ENCODE data around the gene STARD3. TPM values are rescaled to one million over a fixed set of nuclear protein-coding genes. Genes with fewer than 3 reads are reported as not detected.

Gene STARD3
- total and polyA plus RNA-seq, 9 of the 15 experiments (the other 6 are each of a cell fraction or from before 2014, with no cell fraction given), result 0.63 to 87.0 (median 46.0) TPM

DNA sequence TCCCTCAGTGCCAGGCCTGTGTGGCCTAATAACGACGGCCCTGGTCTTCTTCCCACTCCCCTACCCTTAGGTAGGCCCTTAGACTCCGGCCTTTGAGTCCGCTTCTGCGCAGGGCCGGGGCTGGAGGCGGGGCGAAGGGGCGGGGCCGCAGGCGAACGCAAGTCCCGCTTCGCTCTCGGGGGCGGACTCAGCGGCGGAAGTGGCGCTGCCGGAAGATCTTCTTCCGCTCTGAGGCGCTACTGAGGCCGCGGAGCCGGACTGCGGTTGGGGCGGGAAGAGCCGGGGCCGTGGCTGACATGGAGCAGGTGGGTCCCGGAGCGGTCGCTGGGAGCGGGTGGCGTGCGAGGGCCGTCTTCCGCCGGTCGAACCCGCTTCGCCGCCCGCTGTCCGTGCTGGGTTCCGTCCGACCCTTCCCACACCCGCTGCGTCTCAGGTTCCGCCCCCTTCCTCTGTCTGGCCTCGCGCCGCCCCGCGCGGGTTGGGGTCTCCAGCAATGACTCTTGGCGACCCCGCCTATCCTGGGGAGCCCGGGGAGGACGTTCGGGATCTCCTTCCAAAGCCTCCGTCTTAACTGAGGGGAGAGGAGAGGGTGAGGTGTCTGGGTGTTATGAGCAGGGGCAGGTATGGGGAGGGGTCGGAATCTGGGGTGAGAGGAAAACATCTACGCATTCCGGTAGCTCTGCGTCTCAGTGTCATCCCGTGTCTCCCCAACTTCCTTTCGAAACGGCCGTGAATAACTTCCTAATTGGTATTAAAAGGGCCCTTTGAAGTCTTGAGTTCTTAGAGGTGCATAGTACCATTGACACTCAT, at the start of gene STARD3 (continued):
- TF ChIP-seq PREB (CRISPR knock-in tag; IDR thresholded peaks at IDR 0.05) (no peak), THRB (CRISPR knock-in tag; conservative IDR thresholded peaks at IDR 0.05) (no peak), MEF2A (IDR thresholded peaks at IDR 0.05; ENCODE audit: control insufficient read depth, low read depth, low read length) (no peak), ZNF140 (CRISPR knock-in tag; IDR thresholded peaks at IDR 0.05) (no peak), ETV6 (IDR thresholded peaks at IDR 0.05; ENCODE audit: borderline replicate concordance in 1 of 2, low read depth in 2 of 2, low read length in 1 of 2) (0 out of 4 replicates have a peak, but pooled peaks of 1 of the 2 experiments have one; percentile 13), ETV6 (CRISPR knock-in tag; IDR thresholded peaks at IDR 0.05; ENCODE audit: borderline replicate concordance) (no peak), ETS2 (tag; IDR thresholded peaks at IDR 0.05; ENCODE audit: borderline replicate concordance, poor library complexity, severe bottlenecking) (no peak), SMC3 (conservative IDR thresholded peaks at IDR 0.05; ENCODE audit: insufficient read depth, low read depth, low read length) (no peak), DDX20 (tag; IDR thresholded peaks at IDR 0.05; ENCODE audit: low read depth) (no peak), ETV5 (CRISPR knock-in tag; IDR thresholded peaks at IDR 0.05; ENCODE audit: low read depth) (0 out of 2 replicates have a peak, but pooled peaks have one; percentile 47), MCM7 (IDR thresholded peaks at IDR 0.05) (no peak), SPI1 (IDR thresholded peaks at IDR 0.05; ENCODE audit: borderline replicate concordance, low read depth, low read length) (peak; percentile 63), ZNF239 (CRISPR knock-in tag; IDR thresholded peaks at IDR 0.05) (no peak), EP400 (IDR thresholded peaks at IDR 0.05) (peak; percentile 85), TARDBP (IDR thresholded peaks at IDR 0.05) (no peak), DACH1 (IDR thresholded peaks at IDR 0.05; ENCODE audit: partially characterized antibody) (no peak), ARID1B (IDR thresholded peaks at IDR 0.05) (peak; percentile 28; the same call in 1 of the 2 replicates), ZNF133 (CRISPR knock-in tag; IDR thresholded peaks at IDR 0.05) (no peak)
- TF ChIP-seq, protein P1, sequence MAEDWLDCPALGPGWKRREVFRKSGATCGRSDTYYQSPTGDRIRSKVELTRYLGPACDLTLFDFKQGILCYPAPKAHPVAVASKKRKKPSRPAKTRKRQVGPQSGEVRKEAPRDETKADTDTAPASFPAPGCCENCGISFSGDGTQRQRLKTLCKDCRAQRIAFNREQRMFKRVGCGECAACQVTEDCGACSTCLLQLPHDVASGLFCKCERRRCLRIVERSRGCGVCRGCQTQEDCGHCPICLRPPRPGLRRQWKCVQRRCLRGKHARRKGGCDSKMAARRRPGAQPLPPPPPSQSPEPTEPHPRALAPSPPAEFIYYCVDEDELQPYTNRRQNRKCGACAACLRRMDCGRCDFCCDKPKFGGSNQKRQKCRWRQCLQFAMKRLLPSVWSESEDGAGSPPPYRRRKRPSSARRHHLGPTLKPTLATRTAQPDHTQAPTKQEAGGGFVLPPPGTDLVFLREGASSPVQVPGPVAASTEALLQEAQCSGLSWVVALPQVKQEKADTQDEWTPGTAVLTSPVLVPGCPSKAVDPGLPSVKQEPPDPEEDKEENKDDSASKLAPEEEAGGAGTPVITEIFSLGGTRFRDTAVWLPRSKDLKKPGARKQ (CRISPR knock-in tag; IDR thresholded peaks at IDR 0.05), result no peak
- TF ChIP-seq, protein P2, sequence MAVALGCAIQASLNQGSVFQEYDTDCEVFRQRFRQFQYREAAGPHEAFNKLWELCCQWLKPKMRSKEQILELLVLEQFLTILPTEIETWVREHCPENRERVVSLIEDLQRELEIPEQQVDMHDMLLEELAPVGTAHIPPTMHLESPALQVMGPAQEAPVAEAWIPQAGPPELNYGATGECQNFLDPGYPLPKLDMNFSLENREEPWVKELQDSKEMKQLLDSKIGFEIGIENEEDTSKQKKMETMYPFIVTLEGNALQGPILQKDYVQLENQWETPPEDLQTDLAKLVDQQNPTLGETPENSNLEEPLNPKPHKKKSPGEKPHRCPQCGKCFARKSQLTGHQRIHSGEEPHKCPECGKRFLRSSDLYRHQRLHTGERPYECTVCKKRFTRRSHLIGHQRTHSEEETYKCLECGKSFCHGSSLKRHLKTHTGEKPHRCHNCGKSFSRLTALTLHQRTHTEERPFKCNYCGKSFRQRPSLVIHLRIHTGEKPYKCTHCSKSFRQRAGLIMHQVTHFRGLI (CRISPR knock-in tag; IDR thresholded peaks at IDR 0.05), result no peak
- TF ChIP-seq, protein P3, sequence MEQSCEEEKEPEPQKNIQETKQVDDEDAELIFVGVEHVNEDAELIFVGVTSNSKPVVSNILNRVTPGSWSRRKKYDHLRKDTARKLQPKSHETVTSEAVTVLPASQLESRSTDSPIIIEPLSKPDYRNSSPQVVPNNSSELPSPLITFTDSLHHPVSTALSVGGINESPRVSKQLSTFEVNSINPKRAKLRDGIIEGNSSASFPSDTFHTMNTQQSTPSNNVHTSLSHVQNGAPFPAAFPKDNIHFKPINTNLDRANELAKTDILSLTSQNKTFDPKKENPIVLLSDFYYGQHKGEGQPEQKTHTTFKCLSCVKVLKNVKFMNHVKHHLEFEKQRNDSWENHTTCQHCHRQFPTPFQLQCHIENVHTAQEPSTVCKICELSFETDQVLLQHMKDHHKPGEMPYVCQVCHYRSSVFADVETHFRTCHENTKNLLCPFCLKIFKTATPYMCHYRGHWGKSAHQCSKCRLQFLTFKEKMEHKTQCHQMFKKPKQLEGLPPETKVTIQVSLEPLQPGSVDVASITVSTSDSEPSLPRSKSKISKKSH (CRISPR knock-in tag; IDR thresholded peaks at IDR 0.05), result no peak
